Gastroesophageal sphincter (tissue), 3 donors: ENCODE data around the gene ERCC5.

Source experiments
- CTCF ChIP-seq, 4 experiments: fragments of 200-600 bp in 2 of 4; fragments of 450-650 bp in 2 of 4; sonication (generic) in 1 of 4; IDR thresholded peaks; one replicate each; pipeline ENCODE4 v1.5.1; 2017 to 2019; ENCODE audit warnings: antibody characterized with exemption in 4 of 4, mild to moderate bottlenecking in 2 of 4, moderate library complexity in 2 of 4
- EP300 ChIP-seq: sonication (generic); formaldehyde crosslinking; IDR thresholded peaks from one replicate; pipeline ENCODE4 v1.6.1; 2017; ENCODE audit warnings: antibody characterized with exemption, mild to moderate bottlenecking
- POLR2A ChIP-seq, 2 donors: fragments of 450-650 bp; IDR thresholded peaks; one replicate each; pipeline ENCODE4 v1.6.1; 2017; ENCODE audit warnings: antibody characterized with exemption in 2 of 2, mild to moderate bottlenecking in 2 of 2, moderate library complexity in 1 of 2

DNA sequence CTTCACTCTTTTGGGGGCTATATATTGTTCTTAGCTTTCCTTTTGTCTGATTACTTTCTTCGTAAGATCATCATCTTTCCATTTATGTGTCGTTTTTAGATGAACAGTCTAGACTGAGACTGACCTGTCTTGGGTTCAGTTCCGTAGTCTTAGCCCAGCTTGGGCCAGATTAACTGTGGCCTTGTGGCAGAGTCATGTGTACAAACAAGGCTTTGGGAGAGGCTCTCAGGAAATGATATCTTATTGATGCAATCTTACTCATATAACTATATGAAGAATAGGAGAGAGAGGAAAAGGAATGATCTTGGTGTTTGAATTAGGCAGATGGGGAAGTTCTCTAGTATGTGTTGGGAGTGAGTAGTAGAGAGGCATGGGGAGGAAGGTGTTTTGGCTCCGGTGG lies 6.8 kb upstream of the ERCC5 start:
- TF ChIP-seq POLR2A (IDR thresholded peaks at IDR 0.05): no peak
- no peak for TF ChIP-seq CTCF (IDR thresholded peaks at IDR 0.05)
- TF ChIP-seq EP300: no peak
